Hepatocyte (in vitro differentiated cells): ENCODE results near the gene SNX9.

Source experiments
- CTCF ChIP-seq: fragments of 200-600 bp; sonication (generic); IDR thresholded peaks from 2 replicates; pipeline ENCODE4 v1.5.1; 2016; ENCODE audit warnings: antibody characterized with exemption, mild to moderate bottlenecking; ENCODE audit not compliant: poor library complexity
- EZH2 ChIP-seq: fragments of 200-600 bp; sonication (generic); IDR thresholded peaks from 2 replicates; pipeline ENCODE4 v1.6.1; 2016; ENCODE audit warnings: antibody characterized with exemption, mild to moderate bottlenecking, borderline replicate concordance
- EZH2phosphoT487 ChIP-seq: fragments of 200-600 bp; sonication (generic); IDR thresholded peaks from one replicate; pipeline ENCODE4 v1.6.1; 2018; ENCODE audit warnings: antibody characterized with exemption, mild to moderate bottlenecking, low read depth, moderate library complexity; ENCODE audit not compliant: unreplicated experiment, severe bottlenecking

- TF ChIP-seq CTCF (no peak), EZH2 (no peak), EZH2phosphoT487 (no peak)
Observed at GRCh38 chr6:157937318-157937717, 114.3 kb downstream of the SNX9 start.
